Astrocyte (in vitro differentiated cells and primary cell): ENCODE data around the gene ADGRB3. TPM values are rescaled to one million over a fixed set of nuclear protein-coding genes. Genes with fewer than 3 reads are reported as not detected.

Experiments used
- DNase-seq: peaks from one replicate; pipeline ENCODE4 v3.0.0-alpha.2; 2010; ENCODE audit warnings: low read depth
- FAIRE-seq: peaks from 2 replicates; lab custom pipeline; 2011; peaks lifted over from hg19 to GRCh38; lab: Jason Lieb, UNC
- H2AFZ ChIP-seq: 2 replicates; pipeline ENCODE4 v1.6.0; 2012; ENCODE audit warnings: low read depth, low read length, inconsistent platforms
- H3K27ac ChIP-seq: 2 replicates; pipeline ENCODE4 v1.5.1; 2011; ENCODE audit warnings: low read depth, low read length, inconsistent platforms
- H3K27me3 ChIP-seq: 2 replicates; pipeline ENCODE4 v1.6.0; 2011; ENCODE audit warnings: low read length, inconsistent platforms; ENCODE audit not compliant: insufficient read depth
- H3K36me3 ChIP-seq: 2 replicates; pipeline ENCODE4 v1.5.1; 2011; ENCODE audit warnings: low read length, inconsistent platforms; ENCODE audit not compliant: insufficient read depth
- H3K4me1 ChIP-seq: 2 replicates; pipeline ENCODE4 v1.5.1; 2011; ENCODE audit warnings: low read length, inconsistent platforms; ENCODE audit not compliant: insufficient read depth
- H3K4me2 ChIP-seq: 2 replicates; pipeline ENCODE4 v1.6.0; 2012; ENCODE audit warnings: low read length, inconsistent platforms
- H3K4me3 ChIP-seq: 2 replicates; pipeline ENCODE4 v1.5.1; 2011; ENCODE audit warnings: low read depth, mild to moderate bottlenecking, low read length, inconsistent platforms; ENCODE audit not compliant: insufficient read depth
- H3K79me2 ChIP-seq: 2 replicates; pipeline ENCODE4 v1.6.0; 2012; ENCODE audit warnings: mild to moderate bottlenecking, low read length, inconsistent platforms; ENCODE audit not compliant: insufficient read depth
- H3K9ac ChIP-seq: 2 replicates; pipeline ENCODE4 v1.6.0; 2012; ENCODE audit warnings: mild to moderate bottlenecking, low read length, inconsistent platforms
- H3K9me3 ChIP-seq: 2 replicates; pipeline ENCODE4 v1.5.1; 2012; ENCODE audit warnings: low read depth, mild to moderate bottlenecking, low read length, inconsistent platforms; ENCODE audit not compliant: insufficient read depth
- H4K20me1 ChIP-seq: 2 replicates; pipeline ENCODE4 v1.6.0; 2012; ENCODE audit warnings: low read length, inconsistent platforms; ENCODE audit not compliant: insufficient read depth
- H3K27ac Mint-ChIP-seq: one replicate; pipeline ENCODE4 v1.8.0; 2021; ENCODE audit warnings: mild to moderate bottlenecking, mixed read lengths; ENCODE audit not compliant: unreplicated experiment
- H3K27me3 Mint-ChIP-seq: one replicate; pipeline ENCODE4 v1.8.0; 2021; ENCODE audit warnings: low read depth, mixed read lengths; ENCODE audit not compliant: unreplicated experiment
- H3K36me3 Mint-ChIP-seq: one replicate; pipeline ENCODE4 v1.8.0; 2021; ENCODE audit warnings: low read depth, mixed read lengths; ENCODE audit not compliant: unreplicated experiment
- H3K4me1 Mint-ChIP-seq: one replicate; pipeline ENCODE4 v1.8.0; 2021; ENCODE audit warnings: low read depth, mixed read lengths; ENCODE audit not compliant: unreplicated experiment
- H3K4me3 Mint-ChIP-seq: one replicate; pipeline ENCODE4 v1.8.0; 2021; ENCODE audit warnings: mild to moderate bottlenecking, moderate library complexity, mixed read lengths; ENCODE audit not compliant: unreplicated experiment
- H3K9me3 Mint-ChIP-seq: one replicate; pipeline ENCODE4 v1.8.0; 2021; ENCODE audit warnings: mild to moderate bottlenecking, mixed read lengths; ENCODE audit not compliant: unreplicated experiment
- EZH2 ChIP-seq: IDR thresholded peaks from 2 replicates; pipeline ENCODE4 v1.6.1; 2012; ENCODE audit warnings: mild to moderate bottlenecking, low read length, inconsistent platforms; ENCODE audit not compliant: insufficient read depth
- total RNA-seq: library from RNA; stranded (reverse); gene quantifications from 2 replicates; pipeline ENCODE4 v1.2.1, GENCODE V29; 2021
- TF ChIP-seq, protein P1 (sequence below): IDR thresholded peaks from 2 replicates; pipeline ENCODE4 v1.5.1; 2011; ENCODE audit warnings: low read depth, mild to moderate bottlenecking, inconsistent platforms, low read length, moderate library complexity; ENCODE audit not compliant: insufficient read depth

ADGRB3 gene
- total RNA-seq, 1 donor from 2014 or later: 0.77 TPM

DNA sequence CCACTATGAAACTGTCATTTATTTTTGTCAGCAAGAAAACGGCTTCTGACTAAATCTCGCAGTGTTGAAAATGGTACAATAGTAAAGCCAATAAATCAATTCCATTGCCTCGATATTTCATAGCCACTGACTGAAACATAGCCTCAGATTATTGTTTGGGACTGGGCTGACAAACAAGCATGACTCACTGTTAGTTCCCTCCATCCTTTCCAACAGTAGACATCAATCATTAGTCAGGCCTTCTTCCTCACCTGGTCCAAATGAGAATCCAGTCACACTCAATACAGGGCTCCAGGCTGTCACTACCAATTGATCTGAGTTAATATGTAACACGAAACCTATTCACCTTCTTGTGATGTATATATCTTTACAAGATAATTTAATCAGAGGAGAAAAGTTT lies 66.1 kb downstream of the ADGRB3 start:
- Histone ChIP-seq H2AFZ (no peak overlapping the region), H4K20me1 (no peaks in the 10 kb centered on the region), H3K9me3 (no peaks in the 10 kb centered on the region), H3K4me3 (no peak overlapping the region), H3K79me2 (no peaks in the 10 kb centered on the region), H3K9ac (no peak overlapping the region), H3K27ac (no peak overlapping the region), H3K4me1 (no peaks in the 10 kb centered on the region), H3K4me2 (no peak overlapping the region), H3K27me3 (no peaks in the 10 kb centered on the region), H3K36me3 (no peaks in the 10 kb centered on the region)
- H3K27ac Mint-ChIP-seq: no peak overlapping the region
- H3K4me3 Mint-ChIP-seq: no peak overlapping the region
- DNase-seq (no peak), FAIRE-seq (no peak)
- H3K4me1 Mint-ChIP-seq: no peaks in the 10 kb centered on the region
- H3K9me3 Mint-ChIP-seq: no peaks in the 10 kb centered on the region
- no peaks in the 10 kb centered on the region for H3K36me3 Mint-ChIP-seq
- TF ChIP-seq EZH2: no peak
- TF ChIP-seq, protein P1, sequence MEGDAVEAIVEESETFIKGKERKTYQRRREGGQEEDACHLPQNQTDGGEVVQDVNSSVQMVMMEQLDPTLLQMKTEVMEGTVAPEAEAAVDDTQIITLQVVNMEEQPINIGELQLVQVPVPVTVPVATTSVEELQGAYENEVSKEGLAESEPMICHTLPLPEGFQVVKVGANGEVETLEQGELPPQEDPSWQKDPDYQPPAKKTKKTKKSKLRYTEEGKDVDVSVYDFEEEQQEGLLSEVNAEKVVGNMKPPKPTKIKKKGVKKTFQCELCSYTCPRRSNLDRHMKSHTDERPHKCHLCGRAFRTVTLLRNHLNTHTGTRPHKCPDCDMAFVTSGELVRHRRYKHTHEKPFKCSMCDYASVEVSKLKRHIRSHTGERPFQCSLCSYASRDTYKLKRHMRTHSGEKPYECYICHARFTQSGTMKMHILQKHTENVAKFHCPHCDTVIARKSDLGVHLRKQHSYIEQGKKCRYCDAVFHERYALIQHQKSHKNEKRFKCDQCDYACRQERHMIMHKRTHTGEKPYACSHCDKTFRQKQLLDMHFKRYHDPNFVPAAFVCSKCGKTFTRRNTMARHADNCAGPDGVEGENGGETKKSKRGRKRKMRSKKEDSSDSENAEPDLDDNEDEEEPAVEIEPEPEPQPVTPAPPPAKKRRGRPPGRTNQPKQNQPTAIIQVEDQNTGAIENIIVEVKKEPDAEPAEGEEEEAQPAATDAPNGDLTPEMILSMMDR: no peak
- H3K27me3 Mint-ChIP-seq: no peaks in the 10 kb centered on the region

DNA sequence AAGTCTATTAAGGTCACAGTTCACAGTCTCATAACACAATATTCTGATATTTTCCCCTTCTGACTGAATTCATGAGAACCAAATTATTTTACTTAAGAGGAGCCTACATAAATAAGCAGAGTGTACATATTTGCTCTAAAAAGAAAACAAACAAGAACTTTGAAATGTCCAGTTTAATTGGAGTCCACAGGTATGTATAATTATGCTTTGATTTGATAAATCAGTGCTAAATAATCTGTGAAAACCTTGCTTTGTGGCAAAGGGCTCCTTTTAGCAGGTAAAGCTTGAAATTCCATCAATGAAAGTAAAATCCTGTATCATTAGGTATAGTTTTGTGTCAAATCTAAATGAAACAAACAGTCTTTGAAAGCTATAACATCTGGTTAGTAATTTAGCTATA lies 69.4 kb downstream of the ADGRB3 start:
- no peak overlapping the region for H3K4me2 ChIP-seq
- no peak overlapping the region for H3K4me3 ChIP-seq
- Mint-ChIP-seq H3K9me3 (no peaks in the 10 kb centered on the region), H3K27ac (no peak overlapping the region), H3K4me3 (no peak overlapping the region), H3K4me1 (no peaks in the 10 kb centered on the region), H3K36me3 (no peaks in the 10 kb centered on the region), H3K27me3 (no peaks in the 10 kb centered on the region)
- no peaks in the 10 kb centered on the region for H3K36me3 ChIP-seq
- H3K27me3 ChIP-seq: no peaks in the 10 kb centered on the region
- H2AFZ ChIP-seq: no peak overlapping the region
- H3K79me2 ChIP-seq: no peaks in the 10 kb centered on the region
- FAIRE-seq: no peak
- no peaks in the 10 kb centered on the region for H3K9me3 ChIP-seq
- DNase-seq: no peak
- no peaks in the 10 kb centered on the region for H3K4me1 ChIP-seq
- no peaks in the 10 kb centered on the region for H4K20me1 ChIP-seq
- TF ChIP-seq, protein P1: no peak
- TF ChIP-seq EZH2: no peak
- no peak overlapping the region for H3K27ac ChIP-seq
- no peak overlapping the region for H3K9ac ChIP-seq

DNA sequence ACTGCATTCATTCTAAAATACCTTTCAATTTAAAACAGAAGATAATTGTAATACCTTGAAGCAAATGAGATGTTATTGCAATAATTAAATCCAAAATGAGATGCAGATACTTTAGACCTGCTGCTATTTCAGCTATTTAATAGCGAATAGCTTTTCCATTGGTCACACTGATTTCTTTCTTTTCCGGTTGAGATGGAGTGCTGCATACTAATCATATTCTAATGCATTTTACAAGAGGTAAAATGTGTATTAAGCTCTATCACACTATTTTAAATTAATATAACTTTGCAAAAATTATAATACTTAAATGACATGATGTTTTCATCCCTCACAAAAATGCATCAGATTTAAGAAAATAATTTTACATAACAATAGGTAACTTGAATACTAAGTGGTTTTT lies 74.0 kb downstream of the ADGRB3 start:
- H3K4me2 ChIP-seq: no peak overlapping the region
- H3K9me3 Mint-ChIP-seq: no peaks in the 10 kb centered on the region
- H3K4me3 ChIP-seq: no peak overlapping the region
- H2AFZ ChIP-seq: no peak overlapping the region
- no peak overlapping the region for H3K27ac ChIP-seq
- no peaks in the 10 kb centered on the region for H3K36me3 Mint-ChIP-seq
- no peaks in the 10 kb centered on the region for H3K9me3 ChIP-seq
- no peak for FAIRE-seq
- H3K4me1 Mint-ChIP-seq: no peaks in the 10 kb centered on the region
- no peaks in the 10 kb centered on the region for H3K36me3 ChIP-seq
- H3K27me3 ChIP-seq: no peaks in the 10 kb centered on the region
- TF ChIP-seq EZH2: no peak
- TF ChIP-seq, protein P1: no peak
- no peak for DNase-seq
- H3K27me3 Mint-ChIP-seq: no peaks in the 10 kb centered on the region
- no peak overlapping the region for H3K9ac ChIP-seq
- no peaks in the 10 kb centered on the region for H3K79me2 ChIP-seq
- no peak overlapping the region for H3K4me3 Mint-ChIP-seq
- H3K27ac Mint-ChIP-seq: no peak overlapping the region
- no peaks in the 10 kb centered on the region for H3K4me1 ChIP-seq
- H4K20me1 ChIP-seq: no peaks in the 10 kb centered on the region
